Smooth muscle cell (in vitro differentiated cells): ENCODE results near the gene ATP2B2. TPM values are rescaled to one million over a fixed set of nuclear protein-coding genes. Genes with fewer than 3 reads are reported as not detected.
A peak's percentile ranks its signal among the peaks of the same experiment; 100 is the strongest.

Experiments used
- DNase-seq: peaks from one replicate; lab custom pipeline; 2025; ENCODE audit not compliant: unreplicated experiment; lab: John Stamatoyannopoulos, UW
- H2AFZ ChIP-seq: fragments of 200-600 bp; sonication (generic); 2 replicates; pipeline ENCODE4 v1.6.0; 2016; ENCODE audit warnings: antibody characterized with exemption, low read depth, mild to moderate bottlenecking
- H3F3A ChIP-seq: fragments of 200-600 bp; sonication (generic); 2 replicates; pipeline ENCODE4 v1.6.0; 2017; ENCODE audit warnings: antibody characterized with exemption, low read depth
- H3K27ac ChIP-seq: fragments of 200-600 bp; sonication (generic); 2 replicates; pipeline ENCODE4 v1.5.1; 2016; ENCODE audit warnings: low read depth, mild to moderate bottlenecking
- H3K27me3 ChIP-seq: fragments of 200-600 bp; sonication (generic); 2 replicates; pipeline ENCODE4 v1.6.1; 2016; ENCODE audit warnings: low read depth, mild to moderate bottlenecking
- H3K36me3 ChIP-seq: fragments of 200-600 bp; sonication (generic); 2 replicates; pipeline ENCODE4 v1.5.1; 2016; ENCODE audit warnings: low read depth
- H3K4me1 ChIP-seq: fragments of 200-600 bp; sonication (generic); 2 replicates; pipeline ENCODE4 v1.5.1; 2016; ENCODE audit warnings: low read depth
- H3K4me2 ChIP-seq: fragments of 200-600 bp; sonication (generic); 2 replicates; pipeline ENCODE4 v1.6.0; 2016; ENCODE audit warnings: mild to moderate bottlenecking
- H3K4me3 ChIP-seq: fragments of 200-600 bp; sonication (generic); 2 replicates; pipeline ENCODE4 v1.5.1; 2016; ENCODE audit warnings: mild to moderate bottlenecking
- H3K79me2 ChIP-seq: fragments of 200-600 bp; sonication (generic); 2 replicates; pipeline ENCODE4 v1.6.0; 2016; ENCODE audit warnings: low read depth, mild to moderate bottlenecking
- H3K9ac ChIP-seq: fragments of 200-600 bp; sonication (generic); 2 replicates; pipeline ENCODE4 v1.6.0; 2016; ENCODE audit warnings: low read depth
- H3K9me3 ChIP-seq: fragments of 200-600 bp; sonication (generic); replicated peaks from 2 replicates; pipeline ENCODE4 v1.5.1; 2016; ENCODE audit warnings: low read depth
- H4K20me1 ChIP-seq: fragments of 200-600 bp; sonication (generic); 2 replicates; pipeline ENCODE4 v1.6.0; 2016; ENCODE audit warnings: low read depth
- CTCF ChIP-seq: fragments of 200-600 bp; sonication (generic); IDR thresholded peaks from 2 replicates; pipeline ENCODE4 v1.5.1; 2017; ENCODE audit warnings: borderline replicate concordance, mild to moderate bottlenecking, antibody characterized with exemption; ENCODE audit not compliant: insufficient read depth, poor library complexity, severe bottlenecking
- WGBS: methylation state at CpG from one replicate; pipeline ENCODE4 v1.1.7; 2016; ENCODE audit warnings: low lambda C conversion rate; 5-methylcytosine and 5-hydroxymethylcytosine counted together
- polyA plus RNA-seq: library from polyadenylated mRNA; unstranded; fragments of >200 nt; fragmentation: Nextera tagmentation; extraction: Ambion mirVana; gene quantifications from 2 replicates; pipeline ENCODE4 v1.2.1, GENCODE V29; 2016
- total RNA-seq: library from RNA; depleted of rRNA; stranded (reverse); fragments of >200 nt; gene quantifications from 2 replicates; pipeline ENCODE4 v1.2.3, GENCODE V29; 2014

Gene ATP2B2
- total and polyA plus RNA-seq, 2 experiments from 2014 or later = not detected

DNA sequence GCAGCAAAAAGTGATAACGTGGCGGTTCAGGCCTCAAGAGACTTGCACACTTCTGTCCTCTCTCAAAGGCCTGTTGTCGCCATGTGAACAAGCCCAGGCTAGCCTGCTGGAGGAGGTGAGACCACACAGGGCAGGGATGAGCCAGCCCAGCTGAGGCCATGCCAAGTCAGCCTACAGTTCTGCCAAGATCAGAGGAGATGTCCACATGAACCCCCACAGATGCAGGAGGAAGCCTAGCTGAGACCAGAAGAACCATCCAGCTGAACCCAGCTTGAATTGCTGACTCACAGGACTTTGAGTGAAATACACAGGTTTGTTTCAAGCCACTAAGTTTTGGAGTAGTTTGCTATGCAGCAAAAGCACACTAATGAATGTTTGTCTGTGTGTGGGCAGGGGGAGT lies 134.2 kb downstream of the ATP2B2 start:
- Histone ChIP-seq H3K4me1 (no peaks in the 10 kb centered on the region), H3K79me2 (no peaks in the 10 kb centered on the region), H3K4me3 (no peak overlapping the region), H3K27me3 (no peaks in the 10 kb centered on the region), H3K9ac (no peak overlapping the region), H3K27ac (peak overlapping the region; percentile 51), H4K20me1 (no peaks in the 10 kb centered on the region), H3K4me2 (no peak overlapping the region), H3K9me3 (no peaks in the 10 kb centered on the region), H3F3A (peaks cover 3% of the 10 kb centered on the region), H2AFZ (no peak overlapping the region), H3K36me3 (no peaks in the 10 kb centered on the region)
- no peak for TF ChIP-seq CTCF
- no peak for DNase-seq
- WGBS = 78% methylated on average over 3 of the region's 3 CpGs

DNA sequence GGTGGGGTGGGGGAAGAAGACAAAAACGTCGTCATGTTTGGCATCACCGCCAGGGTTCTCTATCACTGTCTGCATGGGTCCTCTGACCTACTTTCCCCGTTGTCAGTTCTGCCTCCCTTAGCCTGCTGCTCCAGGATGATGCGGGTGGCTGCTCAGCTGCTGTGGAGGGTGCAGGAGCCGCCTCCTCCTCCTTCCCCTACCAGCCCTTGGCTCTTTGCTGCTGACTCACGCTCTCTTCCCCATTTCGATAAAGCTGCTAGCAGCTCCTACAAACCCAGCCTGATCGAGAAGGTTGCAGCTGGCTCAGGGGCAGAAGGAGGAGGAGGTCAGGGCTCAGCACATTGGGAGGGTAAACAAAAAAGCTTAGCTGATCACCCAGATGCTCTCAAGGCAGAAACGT lies 135.0 kb downstream of the ATP2B2 start:
- Histone ChIP-seq H2AFZ (no peak overlapping the region), H3K36me3 (no peaks in the 10 kb centered on the region), H3K4me1 (no peaks in the 10 kb centered on the region), H3K27ac (peak overlapping the region; percentile 51), H3F3A (peaks cover 7% of the 10 kb centered on the region), H3K9ac (no peak overlapping the region), H3K79me2 (no peaks in the 10 kb centered on the region), H3K9me3 (no peaks in the 10 kb centered on the region), H3K27me3 (no peaks in the 10 kb centered on the region), H3K4me2 (no peak overlapping the region), H4K20me1 (no peaks in the 10 kb centered on the region), H3K4me3 (no peak overlapping the region)
- TF ChIP-seq CTCF = no peak
- WGBS = 49% methylated on average over 10 of the region's 10 CpGs
- DNase-seq = no peak

GRCh38 chr3:10368512-10368911 lies 136.9 kb downstream of the ATP2B2 start:
- H4K20me1 ChIP-seq = no peaks in the 10 kb centered on the region
- H3K36me3 ChIP-seq = no peaks in the 10 kb centered on the region
- H3K27me3 ChIP-seq = no peaks in the 10 kb centered on the region
- DNase-seq = no peak
- H3K9me3 ChIP-seq = no peaks in the 10 kb centered on the region
- H3K79me2 ChIP-seq = no peaks in the 10 kb centered on the region
- no peak overlapping the region for H3K27ac ChIP-seq
- no peak overlapping the region for H2AFZ ChIP-seq
- peaks cover 11% of the 10 kb centered on the region for H3F3A ChIP-seq
- no peaks in the 10 kb centered on the region for H3K4me1 ChIP-seq
- no peak for TF ChIP-seq CTCF
- WGBS = 88% methylated on average over 2 of the region's 2 CpGs
- H3K9ac ChIP-seq = no peak overlapping the region
- H3K4me3 ChIP-seq = no peak overlapping the region
- no peak overlapping the region for H3K4me2 ChIP-seq

GRCh38 chr3:10367506-10367905 lies 137.9 kb downstream of the ATP2B2 start:
- 89% methylated on average over 5 of the region's 5 CpGs for WGBS
- H3K27me3 ChIP-seq = no peaks in the 10 kb centered on the region
- no peak overlapping the region for H3K4me2 ChIP-seq
- H3F3A ChIP-seq = peaks cover 11% of the 10 kb centered on the region
- no peaks in the 10 kb centered on the region for H3K36me3 ChIP-seq
- no peaks in the 10 kb centered on the region for H3K9me3 ChIP-seq
- no peaks in the 10 kb centered on the region for H3K4me1 ChIP-seq
- no peak for TF ChIP-seq CTCF
- DNase-seq = no peak
- no peak overlapping the region for H3K4me3 ChIP-seq
- H4K20me1 ChIP-seq = no peaks in the 10 kb centered on the region
- no peak overlapping the region for H3K9ac ChIP-seq
- no peak overlapping the region for H3K27ac ChIP-seq
- H3K79me2 ChIP-seq = no peaks in the 10 kb centered on the region
- H2AFZ ChIP-seq = no peak overlapping the region
